ENCODE data around the gene CD5L. TPM values are rescaled to one million over a fixed set of nuclear protein-coding genes. Genes with fewer than 3 reads are reported as not detected.

The CD5L gene
- total RNA-seq, 2 donors from 2014 or later, result not detected

DNA sequence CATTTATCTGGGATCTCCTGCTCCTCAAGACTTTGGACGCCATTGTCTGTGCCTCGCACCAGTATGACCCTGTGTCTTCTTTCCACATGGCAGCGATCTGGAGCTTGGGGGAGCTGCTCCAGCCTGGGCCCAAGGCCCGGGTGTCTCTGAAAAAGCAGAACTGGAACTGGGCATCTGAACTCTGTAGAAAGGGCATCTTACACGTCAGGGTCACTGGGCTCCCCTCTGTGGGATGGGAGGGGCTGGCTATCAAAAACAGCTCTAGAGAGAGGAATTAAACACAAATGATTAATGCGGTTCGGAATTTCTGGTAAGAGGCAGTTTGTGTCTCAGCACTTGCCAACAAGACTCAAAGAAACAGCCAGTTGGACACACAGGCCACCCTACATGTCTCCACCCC lies 37.8 kb downstream of the CD5L start:
- no peaks in the 10 kb centered on the region for H3K36me3 ChIP-seq (replicated peaks in 1 of 2; ENCODE audit: insufficient read depth in 1 of 2, low read depth in 2 of 2)
- H3K4me1 ChIP-seq, result no peaks in the 10 kb centered on the region
- DNase-seq, result peak in 1 of 4 donors; percentile 18
- no peak overlapping the region for H3K27ac ChIP-seq
- TF ChIP-seq, protein P1, sequence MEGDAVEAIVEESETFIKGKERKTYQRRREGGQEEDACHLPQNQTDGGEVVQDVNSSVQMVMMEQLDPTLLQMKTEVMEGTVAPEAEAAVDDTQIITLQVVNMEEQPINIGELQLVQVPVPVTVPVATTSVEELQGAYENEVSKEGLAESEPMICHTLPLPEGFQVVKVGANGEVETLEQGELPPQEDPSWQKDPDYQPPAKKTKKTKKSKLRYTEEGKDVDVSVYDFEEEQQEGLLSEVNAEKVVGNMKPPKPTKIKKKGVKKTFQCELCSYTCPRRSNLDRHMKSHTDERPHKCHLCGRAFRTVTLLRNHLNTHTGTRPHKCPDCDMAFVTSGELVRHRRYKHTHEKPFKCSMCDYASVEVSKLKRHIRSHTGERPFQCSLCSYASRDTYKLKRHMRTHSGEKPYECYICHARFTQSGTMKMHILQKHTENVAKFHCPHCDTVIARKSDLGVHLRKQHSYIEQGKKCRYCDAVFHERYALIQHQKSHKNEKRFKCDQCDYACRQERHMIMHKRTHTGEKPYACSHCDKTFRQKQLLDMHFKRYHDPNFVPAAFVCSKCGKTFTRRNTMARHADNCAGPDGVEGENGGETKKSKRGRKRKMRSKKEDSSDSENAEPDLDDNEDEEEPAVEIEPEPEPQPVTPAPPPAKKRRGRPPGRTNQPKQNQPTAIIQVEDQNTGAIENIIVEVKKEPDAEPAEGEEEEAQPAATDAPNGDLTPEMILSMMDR (IDR thresholded peaks at IDR 0.05), result no peak
- TF ChIP-seq POLR2A (IDR thresholded peaks at IDR 0.05), result no peak
- H3K27me3 ChIP-seq, result no peaks in the 10 kb centered on the region
- WGBS, 2 donors, result 63 to 64% methylated on average over 7 of the region's 7 CpGs
- ATAC-seq, result no peak
- no peaks in the 10 kb centered on the region for H3K9me3 ChIP-seq
- intact Hi-C loops (cut with DNase I), result no loop called here
- no peak overlapping the region for H3K4me3 ChIP-seq

- intact Hi-C loops (cut with DNase I), result no loop called here
- no peak for DNase-seq
- TF ChIP-seq, protein P1 (IDR thresholded peaks at IDR 0.05), result no peak
- TF ChIP-seq POLR2A (IDR thresholded peaks at IDR 0.05), result no peak
Observed at GRCh38 chr1:157799996-157800395, 41.6 kb downstream of the CD5L start.

GRCh38 chr1:157798211-157798610 lies 43.4 kb downstream of the CD5L start:
- no peaks in the 10 kb centered on the region for H3K9me3 ChIP-seq
- H3K27me3 ChIP-seq, result no peaks in the 10 kb centered on the region
- H3K4me1 ChIP-seq, result no peaks in the 10 kb centered on the region
- H3K36me3 ChIP-seq (replicated peaks in 1 of 2; ENCODE audit: insufficient read depth in 1 of 2, low read depth in 2 of 2), result no peaks in the 10 kb centered on the region
- DNase-seq (no peak), ATAC-seq (no peak)
- WGBS, 2 donors, result 66 to 76% methylated on average over 5 of the region's 5 CpGs
- no peak overlapping the region for H3K27ac ChIP-seq
- intact Hi-C loops (cut with DNase I), result no loop called here
- TF ChIP-seq, protein P1 (IDR thresholded peaks at IDR 0.05), result no peak
- TF ChIP-seq POLR2A (IDR thresholded peaks at IDR 0.05), result no peak
- no peak overlapping the region for H3K4me3 ChIP-seq

More at GRCh38 chr1:157799996-157800395, 41.6 kb downstream of the CD5L start:
- Histone ChIP-seq H3K4me1 (no peaks in the 10 kb centered on the region), H3K27me3 (no peaks in the 10 kb centered on the region), H3K36me3 (replicated peaks in 1 of 2; ENCODE audit: insufficient read depth in 1 of 2, low read depth in 2 of 2) (no peaks in the 10 kb centered on the region), H3K27ac (no peak overlapping the region), H3K4me3 (no peak overlapping the region), H3K9me3 (no peaks in the 10 kb centered on the region)
- 26 to 32% methylated on average over 1 of the region's 1 CpG for WGBS, 2 donors
- no peak for ATAC-seq

- 6 to 8% methylated on average over 1 of the region's 1 CpG for WGBS, 2 donors
- Histone ChIP-seq H3K9me3 (no peaks in the 10 kb centered on the region), H3K27ac (no peak overlapping the region), H3K4me1 (no peaks in the 10 kb centered on the region), H3K4me3 (no peak overlapping the region), H3K36me3 (replicated peaks in 1 of 2; ENCODE audit: insufficient read depth in 1 of 2, low read depth in 2 of 2) (no peaks in the 10 kb centered on the region), H3K27me3 (no peaks in the 10 kb centered on the region)
- ATAC-seq, result no peak
- intact Hi-C loops (cut with DNase I), result no loop called here
- DNase-seq, result no peak
- no peak for TF ChIP-seq POLR2A (IDR thresholded peaks at IDR 0.05)
- TF ChIP-seq, protein P1 (IDR thresholded peaks at IDR 0.05), result no peak
Observed at GRCh38 chr1:157785248-157785647, 56.4 kb downstream of the CD5L start.

DNA sequence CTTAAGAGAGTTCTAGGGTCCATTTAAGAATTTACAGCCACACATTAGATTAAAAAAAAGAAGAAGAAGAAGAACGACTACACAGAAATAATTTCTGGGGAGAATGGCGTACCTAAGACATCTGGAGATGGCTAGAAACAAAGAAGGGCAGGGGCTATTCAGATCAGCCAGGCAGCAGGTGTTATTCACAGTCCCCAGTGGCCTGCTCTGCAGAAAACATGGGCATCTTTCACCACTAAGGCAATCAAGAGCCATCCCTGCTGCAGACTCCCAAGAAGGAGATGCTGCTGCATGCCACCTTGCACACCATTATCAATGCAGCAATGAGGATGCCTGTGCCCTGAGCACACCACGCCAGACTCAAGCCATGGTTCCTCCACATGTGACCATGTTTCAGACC lies 56.8 kb downstream of the CD5L start:
- no peak overlapping the region for H3K27ac ChIP-seq
- 48 to 49% methylated on average over 3 of the region's 3 CpGs for WGBS, 2 donors
- DNase-seq, result no peak
- intact Hi-C loops (cut with DNase I), result no loop called here
- no peaks in the 10 kb centered on the region for H3K27me3 ChIP-seq
- TF ChIP-seq POLR2A (IDR thresholded peaks at IDR 0.05), result no peak
- TF ChIP-seq, protein P1 (IDR thresholded peaks at IDR 0.05), result no peak
- no peaks in the 10 kb centered on the region for H3K36me3 ChIP-seq (replicated peaks in 1 of 2; ENCODE audit: insufficient read depth in 1 of 2, low read depth in 2 of 2)
- H3K9me3 ChIP-seq, result no peaks in the 10 kb centered on the region
- no peak for ATAC-seq
- no peaks in the 10 kb centered on the region for H3K4me1 ChIP-seq
- H3K4me3 ChIP-seq, result no peak overlapping the region
